Measurements from ENCODE around the gene IGFBP2. TPM values are rescaled to one million over a fixed set of nuclear protein-coding genes. Genes with fewer than 3 reads are reported as not detected.
A peak's percentile ranks its signal among the peaks of the same experiment; 100 is the strongest.

Gene IGFBP2
- total and polyA plus RNA-seq, 2 of the 13 experiments (the other 11 are each of a cell fraction or from before 2014, with no cell fraction given): 2.0 to 5.8 TPM

DNA sequence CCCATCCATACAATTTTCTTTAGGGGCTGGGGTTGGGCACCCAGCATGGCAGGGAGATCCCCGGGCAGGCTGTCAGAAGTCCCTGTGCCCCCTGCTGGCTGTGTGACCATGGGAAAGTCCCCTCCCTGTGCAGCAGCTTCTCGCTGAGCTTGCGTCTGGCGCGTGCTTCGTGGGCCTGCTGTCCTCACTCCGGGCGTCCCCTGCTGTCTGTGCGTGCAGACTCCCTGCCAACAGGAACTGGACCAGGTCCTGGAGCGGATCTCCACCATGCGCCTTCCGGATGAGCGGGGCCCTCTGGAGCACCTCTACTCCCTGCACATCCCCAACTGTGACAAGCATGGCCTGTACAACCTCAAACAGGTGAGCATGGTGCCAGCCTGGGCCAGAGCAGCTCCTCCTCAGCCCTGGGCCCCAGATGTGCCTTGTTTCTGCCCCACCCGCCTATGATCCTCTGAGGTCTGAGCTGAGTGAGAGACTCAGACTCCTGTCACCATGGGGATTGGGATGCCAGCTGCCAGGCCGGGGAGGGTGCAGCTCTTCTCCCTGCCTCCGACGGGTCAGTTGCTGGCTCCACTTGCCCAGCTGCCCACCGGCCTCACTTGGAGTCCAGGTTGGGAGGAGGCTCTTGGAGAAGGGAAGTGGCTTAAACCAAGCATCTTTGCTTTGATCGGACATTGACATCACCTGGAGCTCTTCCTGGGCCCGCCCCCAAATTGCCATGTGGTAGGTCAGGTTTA is 28.6 kb downstream of the IGFBP2 start (continued):
- TF ChIP-seq HCFC1 (IDR thresholded peaks at IDR 0.05; ENCODE audit: low read depth, low read length): no peak
- no peak for TF ChIP-seq ZNF101 (CRISPR knock-in tag; IDR thresholded peaks at IDR 0.05; ENCODE audit: borderline replicate concordance, low read depth)
- no peak for TF ChIP-seq ZNF232 (CRISPR knock-in tag; IDR thresholded peaks at IDR 0.05; ENCODE audit: borderline replicate concordance)
- no peak for TF ChIP-seq PHF20 (CRISPR knock-in tag; IDR thresholded peaks at IDR 0.05)
- TF ChIP-seq TEAD3 (CRISPR knock-in tag; optimal IDR thresholded peaks at IDR 0.05; ENCODE audit: borderline replicate concordance): peak; percentile 31
- TF ChIP-seq ELF3 (CRISPR knock-in tag; IDR thresholded peaks at IDR 0.05): no peak
- peak; percentile 21 for TF ChIP-seq HNRNPLL (IDR thresholded peaks at IDR 0.05; ENCODE audit: low read depth, low read length, poor library complexity, severe bottlenecking)
- TF ChIP-seq FOXO1 (CRISPR knock-in tag; IDR thresholded peaks at IDR 0.05): 0 out of 2 replicates have a peak, but pooled peaks have one; percentile 39
- TF ChIP-seq NR3C1 (CRISPR knock-in tag; IDR thresholded peaks at IDR 0.05): no peak
- TF ChIP-seq, protein P1, sequence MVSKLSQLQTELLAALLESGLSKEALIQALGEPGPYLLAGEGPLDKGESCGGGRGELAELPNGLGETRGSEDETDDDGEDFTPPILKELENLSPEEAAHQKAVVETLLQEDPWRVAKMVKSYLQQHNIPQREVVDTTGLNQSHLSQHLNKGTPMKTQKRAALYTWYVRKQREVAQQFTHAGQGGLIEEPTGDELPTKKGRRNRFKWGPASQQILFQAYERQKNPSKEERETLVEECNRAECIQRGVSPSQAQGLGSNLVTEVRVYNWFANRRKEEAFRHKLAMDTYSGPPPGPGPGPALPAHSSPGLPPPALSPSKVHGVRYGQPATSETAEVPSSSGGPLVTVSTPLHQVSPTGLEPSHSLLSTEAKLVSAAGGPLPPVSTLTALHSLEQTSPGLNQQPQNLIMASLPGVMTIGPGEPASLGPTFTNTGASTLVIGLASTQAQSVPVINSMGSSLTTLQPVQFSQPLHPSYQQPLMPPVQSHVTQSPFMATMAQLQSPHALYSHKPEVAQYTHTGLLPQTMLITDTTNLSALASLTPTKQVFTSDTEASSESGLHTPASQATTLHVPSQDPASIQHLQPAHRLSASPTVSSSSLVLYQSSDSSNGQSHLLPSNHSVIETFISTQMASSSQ (IDR thresholded peaks at IDR 0.05; ENCODE audit: low read depth): no peak
- TF ChIP-seq, protein P1 (CRISPR knock-in tag; IDR thresholded peaks at IDR 0.05; ENCODE audit: borderline replicate concordance): 0 out of 2 replicates have a peak, but pooled peaks have one; percentile 24
- no peak for TF ChIP-seq RNF2 (conservative IDR thresholded peaks at IDR 0.05; ENCODE audit: low read depth)
- TF ChIP-seq ZSCAN21 (CRISPR knock-in tag; IDR thresholded peaks at IDR 0.05; ENCODE audit: borderline replicate concordance): peak; percentile 61; the same call in 1 of the 2 replicates
- TF ChIP-seq FUBP1 (CRISPR knock-in tag; IDR thresholded peaks at IDR 0.05; ENCODE audit: borderline replicate concordance): no peak
- TF ChIP-seq JUNB (CRISPR knock-in tag; IDR thresholded peaks at IDR 0.05; ENCODE audit: borderline replicate concordance): no peak
- no peak for TF ChIP-seq ZNF235 (CRISPR knock-in tag; IDR thresholded peaks at IDR 0.05; ENCODE audit: borderline replicate concordance)
- no peak for TF ChIP-seq HOXA7 (CRISPR knock-in tag; IDR thresholded peaks at IDR 0.05)
- no peak for TF ChIP-seq KLF12 (CRISPR knock-in tag; IDR thresholded peaks at IDR 0.05; ENCODE audit: borderline replicate concordance)
- TF ChIP-seq FOSL1 (CRISPR knock-in tag; IDR thresholded peaks at IDR 0.05; ENCODE audit: borderline replicate concordance): no peak
- TF ChIP-seq, protein P2, sequence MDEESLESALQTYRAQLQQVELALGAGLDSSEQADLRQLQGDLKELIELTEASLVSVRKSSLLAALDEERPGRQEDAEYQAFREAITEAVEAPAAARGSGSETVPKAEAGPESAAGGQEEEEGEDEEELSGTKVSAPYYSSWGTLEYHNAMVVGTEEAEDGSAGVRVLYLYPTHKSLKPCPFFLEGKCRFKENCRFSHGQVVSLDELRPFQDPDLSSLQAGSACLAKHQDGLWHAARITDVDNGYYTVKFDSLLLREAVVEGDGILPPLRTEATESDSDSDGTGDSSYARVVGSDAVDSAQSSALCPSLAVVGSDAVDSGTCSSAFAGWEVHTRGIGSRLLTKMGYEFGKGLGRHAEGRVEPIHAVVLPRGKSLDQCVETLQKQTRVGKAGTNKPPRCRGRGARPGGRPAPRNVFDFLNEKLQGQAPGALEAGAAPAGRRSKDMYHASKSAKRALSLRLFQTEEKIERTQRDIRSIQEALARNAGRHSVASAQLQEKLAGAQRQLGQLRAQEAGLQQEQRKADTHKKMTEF (CRISPR knock-in tag; IDR thresholded peaks at IDR 0.05): no peak
- peak; percentile 87 for TF ChIP-seq RAD21 (CRISPR knock-in tag; IDR thresholded peaks at IDR 0.05)
